HepG2 (cell line): Measurements from ENCODE around the gene NFILZ. TPM values are rescaled to one million over a fixed set of nuclear protein-coding genes. Genes with fewer than 3 reads are reported as not detected.

ENCODE experiments used
- AGO1 ChIP-seq: fragments of 200-400 bp; formaldehyde crosslinking; IDR thresholded peaks from 2 replicates; pipeline ENCODE4 v1.6.1; 2017; ENCODE audit warnings: mild to moderate bottlenecking, low read depth, low read length, moderate library complexity; ENCODE audit not compliant: poor library complexity, severe bottlenecking
- ATF4 ChIP-seq, 2 experiments: fragments of 450-650 bp in 1 of 2; sonication (generic) in 1 of 2; formaldehyde crosslinking; IDR thresholded peaks; 2 replicates each; pipeline versions ENCODE4 v1.5.0 to v1.8.0; 2020 to 2022; ENCODE audit warnings: mild to moderate bottlenecking in 1 of 2, missing genetic modification reagents in 1 of 2
- CBX2 ChIP-seq, 2 experiments: fragments of 200-600 bp in 1 of 2; sonication (generic); formaldehyde crosslinking in 1 of 2; IDR thresholded peaks; 2 replicates each; pipeline versions ENCODE4 v1.7.0 to v1.8.1; 2018 to 2022; ENCODE audit warnings: low read depth in 2 of 2, low read length in 1 of 2, mild to moderate bottlenecking in 1 of 2, missing genetic modification reagents in 1 of 2
- KAT7 ChIP-seq: IDR thresholded peaks from 2 replicates; pipeline ENCODE4 v1.6.1; 2018; ENCODE audit warnings: borderline replicate concordance, missing compliant biosample characterization
- MIXL1 ChIP-seq: IDR thresholded peaks from 2 replicates; pipeline ENCODE4 v1.6.1; 2016
- MTERF4 ChIP-seq: sonication (generic); formaldehyde crosslinking; IDR thresholded peaks from 2 replicates; pipeline ENCODE4 v1.8.0; 2023; ENCODE audit warnings: mild to moderate bottlenecking, missing genetic modification reagents
- NCOA1 ChIP-seq: sonication (generic); formaldehyde crosslinking; IDR thresholded peaks from 2 replicates; pipeline ENCODE4 v1.9.0; 2021; ENCODE audit warnings: missing genetic modification reagents
- NR2F1 ChIP-seq, 2 experiments: fragments of 450-650 bp in 1 of 2; formaldehyde crosslinking in 1 of 2; IDR thresholded peaks; 2 replicates each; pipeline versions ENCODE4 v1.5.0 to v1.6.1; 2016 to 2020; ENCODE audit warnings: mild to moderate bottlenecking in 1 of 2, missing compliant biosample characterization in 1 of 2, missing genetic modification reagents in 1 of 2, moderate library complexity in 1 of 2
- RXRB ChIP-seq: IDR thresholded peaks from 2 replicates; pipeline ENCODE4 v1.6.1; 2016; ENCODE audit warnings: borderline replicate concordance, missing genetic modification reagents, missing compliant biosample characterization
- ZBTB21 ChIP-seq: sonication (generic); formaldehyde crosslinking; IDR thresholded peaks from 2 replicates; pipeline ENCODE4 v1.4.0; 2020; ENCODE audit warnings: missing genetic modification reagents
- ZGPAT ChIP-seq: IDR thresholded peaks from 2 replicates; pipeline ENCODE4 v1.6.1; 2016; ENCODE audit warnings: mild to moderate bottlenecking
- ZNF407 ChIP-seq: sonication (generic); formaldehyde crosslinking; IDR thresholded peaks from one replicate; pipeline ENCODE4 v1.5.1; 2020; ENCODE audit warnings: mild to moderate bottlenecking, missing genetic modification reagents; ENCODE audit errors: not compliant biosample characterization
- ZNF597 ChIP-seq: sonication (generic); formaldehyde crosslinking; IDR thresholded peaks from 2 replicates; pipeline ENCODE4 v1.5.0; 2020; ENCODE audit warnings: missing genetic modification reagents
- ZNF691 ChIP-seq: sonication (generic); formaldehyde crosslinking; IDR thresholded peaks from 2 replicates; pipeline ENCODE4 v1.4.0; 2020; ENCODE audit warnings: missing genetic modification reagents, low read depth, mild to moderate bottlenecking, borderline replicate concordance
- ZNF878 ChIP-seq: sonication (generic); formaldehyde crosslinking; IDR thresholded peaks from 2 replicates; pipeline ENCODE4 v1.8.1; 2023; ENCODE audit warnings: mild to moderate bottlenecking, missing genetic modification reagents, moderate library complexity
- polyA plus RNA-seq, 8 experiments: library from polyadenylated mRNA; depleted of rRNA in 3 of 8; stranded (reverse) in 7 of 8; unstranded in 1 of 8; fragments of >200 nt; fragmentation: Illumina TruSeq in 4 of 8; extraction: Trizol in 4 of 8; gene quantifications; 2 replicates each; pipeline versions ENCODE4 v1.2.1 to v1.2.3, GENCODE V29; 2011 to 2016; ENCODE audit warnings: low read depth in 4 of 8, missing spikeins in 1 of 8, mixed read lengths in 1 of 8; ENCODE audit not compliant: insufficient read depth in 1 of 8
- total RNA-seq, 5 experiments: library from RNA; depleted of rRNA; stranded (reverse); fragments of >200 nt; fragmentation: Illumina TruSeq; extraction: Trizol; gene quantifications; 2 replicates each; pipeline ENCODE4 v1.2.3, GENCODE V29; 2016; ENCODE audit warnings: low read depth in 1 of 5

The NFILZ gene
- total and polyA plus RNA-seq, 2 of the 13 experiments (the other 11 are each of a cell fraction or from before 2014, with no cell fraction given): not detected

- TF ChIP-seq ZGPAT (CRISPR knock-in tag) (peak; percentile 69; the same call in 1 of the 2 replicates), ZNF597 (CRISPR knock-in tag) (no peak), MTERF4 (CRISPR knock-in tag) (peak; percentile 59; the same call in 1 of the 2 replicates), ZNF878 (CRISPR knock-in tag) (no peak; the same call in 1 of the 2 replicates), NCOA1 (CRISPR knock-in tag) (peak; percentile 85; the same call in 1 of the 2 replicates), ZBTB21 (CRISPR knock-in tag) (no peak), MIXL1 (CRISPR knock-in tag) (peak; percentile 62), ZNF691 (CRISPR knock-in tag) (peak; percentile 27; the same call in 1 of the 2 replicates), ZNF407 (CRISPR knock-in tag) (no peak), ATF4 (CRISPR knock-in tag; IDR thresholded peaks at IDR 0.05) (0 out of 4 replicates have a peak, but pooled peaks of 1 of the 2 experiments have one; percentile 30), RXRB (CRISPR knock-in tag) (peak; percentile 84), NR2F1 (CRISPR knock-in tag; IDR thresholded peaks at IDR 0.05) (peak; percentile 86 to 88; a peak in 3 of 4 replicates), CBX2 (IDR thresholded peaks at IDR 0.05; ENCODE audit: low read depth, low read length) (no peak), CBX2 (CRISPR knock-in tag; IDR thresholded peaks at IDR 0.05; ENCODE audit: low read depth) (no peak), AGO1 (peak; percentile 38), KAT7 (no peak)
Observed at GRCh38 chr19:8631425-8631819, 989 bp downstream of the NFILZ start (continued).
